Measurements from ENCODE around the gene LDB2. TPM values are rescaled to one million over a fixed set of nuclear protein-coding genes. Genes with fewer than 3 reads are reported as not detected.

The LDB2 gene
- total RNA-seq, 1 donor from 2014 or later = 137 TPM

- H3K36me3 ChIP-seq = no peaks in the 10 kb centered on the region
- no peak overlapping the region for H3K27ac ChIP-seq
- intact Hi-C loops (cut with DNase I) = no loop called here
- TF ChIP-seq, protein P1, sequence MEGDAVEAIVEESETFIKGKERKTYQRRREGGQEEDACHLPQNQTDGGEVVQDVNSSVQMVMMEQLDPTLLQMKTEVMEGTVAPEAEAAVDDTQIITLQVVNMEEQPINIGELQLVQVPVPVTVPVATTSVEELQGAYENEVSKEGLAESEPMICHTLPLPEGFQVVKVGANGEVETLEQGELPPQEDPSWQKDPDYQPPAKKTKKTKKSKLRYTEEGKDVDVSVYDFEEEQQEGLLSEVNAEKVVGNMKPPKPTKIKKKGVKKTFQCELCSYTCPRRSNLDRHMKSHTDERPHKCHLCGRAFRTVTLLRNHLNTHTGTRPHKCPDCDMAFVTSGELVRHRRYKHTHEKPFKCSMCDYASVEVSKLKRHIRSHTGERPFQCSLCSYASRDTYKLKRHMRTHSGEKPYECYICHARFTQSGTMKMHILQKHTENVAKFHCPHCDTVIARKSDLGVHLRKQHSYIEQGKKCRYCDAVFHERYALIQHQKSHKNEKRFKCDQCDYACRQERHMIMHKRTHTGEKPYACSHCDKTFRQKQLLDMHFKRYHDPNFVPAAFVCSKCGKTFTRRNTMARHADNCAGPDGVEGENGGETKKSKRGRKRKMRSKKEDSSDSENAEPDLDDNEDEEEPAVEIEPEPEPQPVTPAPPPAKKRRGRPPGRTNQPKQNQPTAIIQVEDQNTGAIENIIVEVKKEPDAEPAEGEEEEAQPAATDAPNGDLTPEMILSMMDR (IDR thresholded peaks at IDR 0.05) = no peak
- H3K4me1 ChIP-seq = no peaks in the 10 kb centered on the region
- no peaks in the 10 kb centered on the region for H3K27me3 ChIP-seq
- H3K4me3 ChIP-seq = no peak overlapping the region
- no peak for DNase-seq (ENCODE audit: low spot score in 2 of 2)
- no peaks in the 10 kb centered on the region for H3K9me3 ChIP-seq
These were observed 30.6 kb downstream of the LDB2 start for GRCh38 chr4:16867827-16868226.

DNA sequence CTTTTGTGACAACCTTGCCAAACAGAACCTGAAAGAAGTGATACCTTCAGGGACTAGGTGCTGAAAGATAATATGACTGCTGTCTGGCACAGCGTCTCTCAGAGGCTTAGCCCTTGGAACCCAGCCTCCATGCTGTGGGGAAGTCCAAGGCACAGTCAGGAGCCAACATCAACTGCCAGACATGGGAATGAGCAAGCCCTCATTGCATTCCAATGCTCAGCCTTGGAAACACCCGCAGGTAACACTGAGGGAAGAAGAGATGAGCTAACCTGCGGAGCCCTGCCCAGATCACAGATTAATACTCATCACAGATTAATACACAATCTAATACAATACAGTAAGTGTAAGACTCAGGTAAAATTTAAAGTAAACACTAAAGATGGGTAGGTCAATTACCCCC is 31.5 kb downstream of the LDB2 start:
- H3K27me3 ChIP-seq = no peaks in the 10 kb centered on the region
- H3K4me1 ChIP-seq = no peaks in the 10 kb centered on the region
- TF ChIP-seq, protein P1 (IDR thresholded peaks at IDR 0.05) = no peak
- DNase-seq (ENCODE audit: low spot score in 2 of 2) = no peak
- no peak overlapping the region for H3K4me3 ChIP-seq
- no peaks in the 10 kb centered on the region for H3K36me3 ChIP-seq
- intact Hi-C loops (cut with DNase I) = no loop called here
- H3K9me3 ChIP-seq = no peaks in the 10 kb centered on the region
- no peak overlapping the region for H3K27ac ChIP-seq

GRCh38 chr4:16865897-16866283 is 32.6 kb downstream of the LDB2 start:
- DNase-seq (ENCODE audit: low spot score in 2 of 2) = no peak
- Histone ChIP-seq H3K27ac (no peak overlapping the region), H3K27me3 (no peaks in the 10 kb centered on the region), H3K36me3 (no peaks in the 10 kb centered on the region), H3K9me3 (no peaks in the 10 kb centered on the region), H3K4me3 (no peak overlapping the region), H3K4me1 (no peaks in the 10 kb centered on the region)
- intact Hi-C loops (cut with DNase I) = no loop called here
- TF ChIP-seq, protein P1 (IDR thresholded peaks at IDR 0.05) = no peak

GRCh38 chr4:16865209-16865896 is 33.1 kb downstream of the LDB2 start:
- DNase-seq (ENCODE audit: low spot score in 2 of 2) = no peak
- Histone ChIP-seq H3K27me3 (no peaks in the 10 kb centered on the region), H3K4me1 (no peaks in the 10 kb centered on the region), H3K36me3 (no peaks in the 10 kb centered on the region), H3K27ac (no peak overlapping the region), H3K4me3 (no peak overlapping the region), H3K9me3 (no peaks in the 10 kb centered on the region)
- intact Hi-C loops (cut with DNase I) = no loop called here
- TF ChIP-seq, protein P1 (IDR thresholded peaks at IDR 0.05) = no peak

GRCh38 chr4:16864199-16864598 is 34.2 kb downstream of the LDB2 start:
- H3K4me1 ChIP-seq = no peaks in the 10 kb centered on the region
- DNase-seq (ENCODE audit: low spot score in 2 of 2) = no peak
- H3K27me3 ChIP-seq = no peaks in the 10 kb centered on the region
- intact Hi-C loops (cut with DNase I) = no loop called here
- H3K27ac ChIP-seq = no peak overlapping the region
- TF ChIP-seq, protein P1 (IDR thresholded peaks at IDR 0.05) = no peak
- H3K36me3 ChIP-seq = no peaks in the 10 kb centered on the region
- no peak overlapping the region for H3K4me3 ChIP-seq
- no peaks in the 10 kb centered on the region for H3K9me3 ChIP-seq

DNA sequence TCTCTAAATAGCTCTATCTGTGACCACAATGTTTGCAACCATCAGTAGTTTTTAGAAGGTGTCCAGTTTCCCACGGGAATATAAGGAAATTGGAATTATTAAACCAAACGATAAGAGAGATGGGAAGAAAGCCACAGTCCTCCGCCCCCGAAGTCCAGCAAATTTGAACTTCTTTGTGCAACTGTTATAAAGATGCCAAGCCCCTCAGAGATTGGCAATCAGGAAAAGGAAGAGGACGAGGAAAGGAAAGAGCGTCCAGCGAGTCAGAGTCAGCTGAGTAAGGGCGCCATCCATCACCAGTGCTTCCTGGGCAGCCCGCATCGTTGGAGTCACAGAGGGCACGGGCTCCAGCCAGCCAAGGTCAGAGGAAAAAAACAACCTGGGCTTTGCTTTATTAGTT is 35.7 kb downstream of the LDB2 start:
- TF ChIP-seq, protein P1 (IDR thresholded peaks at IDR 0.05) = no peak
- Histone ChIP-seq H3K27me3 (no peaks in the 10 kb centered on the region), H3K4me3 (no peak overlapping the region), H3K27ac (no peak overlapping the region), H3K4me1 (no peaks in the 10 kb centered on the region), H3K36me3 (no peaks in the 10 kb centered on the region), H3K9me3 (no peaks in the 10 kb centered on the region)
- no peak for DNase-seq (ENCODE audit: low spot score in 2 of 2)
- intact Hi-C loops (cut with DNase I) = no loop called here
